ENCODE results near the gene GFER. TPM values are rescaled to one million over a fixed set of nuclear protein-coding genes. Genes with fewer than 3 reads are reported as not detected.
A peak's percentile ranks its signal among the peaks of the same experiment; 100 is the strongest.
"Not testable (repeated sequence)": the region's sequence is repeated elsewhere in the genome, so short reads cannot be mapped to it uniquely, and the experiment has no call there.

The GFER gene
- total RNA-seq, 2 donors from 2014 or later, result 16.2 to 22.1 TPM

DNA sequence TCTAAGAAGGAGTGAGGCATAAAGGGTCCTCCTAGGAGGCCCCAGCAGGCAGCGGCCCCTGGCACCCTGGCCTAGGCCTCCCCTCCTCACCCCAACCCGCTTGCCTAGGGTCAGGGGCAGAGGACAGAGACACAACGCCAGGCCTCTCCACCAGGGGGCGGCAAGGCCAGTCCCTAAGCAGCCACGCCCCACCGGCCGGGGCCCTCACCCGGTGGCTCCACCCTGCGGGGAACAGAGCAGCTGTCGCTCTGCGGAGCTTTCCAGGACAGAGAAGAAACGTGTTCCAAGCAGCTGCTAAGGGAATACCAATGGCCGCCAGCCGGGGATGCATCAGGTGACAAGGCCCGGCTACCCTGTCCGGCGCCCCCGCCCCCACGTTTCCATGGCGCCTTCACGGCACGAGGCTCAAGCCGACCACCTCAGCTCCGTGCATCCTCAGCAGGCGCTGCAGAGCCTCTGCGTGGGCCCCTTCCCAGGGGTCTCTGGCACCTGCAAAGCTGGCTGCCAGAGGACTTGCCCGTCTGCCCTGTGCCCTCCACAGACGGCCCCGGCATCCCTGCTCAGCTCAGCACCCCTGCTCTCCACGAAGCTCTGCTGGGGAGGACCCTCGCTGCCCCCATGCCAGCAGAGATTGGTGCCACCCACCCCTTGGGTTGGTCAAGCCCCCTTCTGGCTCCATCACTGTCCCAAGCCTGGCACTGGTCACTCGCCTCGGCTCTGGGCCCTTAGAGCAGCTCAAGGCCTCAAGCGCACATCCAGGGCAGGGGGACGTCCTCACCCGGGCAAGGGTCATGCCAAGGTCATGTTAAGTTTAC is 20.0 kb downstream of the GFER start:
- H3K27ac Mint-ChIP-seq, result no peak overlapping the region
- H3K4me1 Mint-ChIP-seq, result peaks cover 22% of the 10 kb centered on the region
- DNase-seq (peak; percentile 75 to 89 (median 78)), ATAC-seq (peak; percentile 98)
- no peaks in the 10 kb centered on the region for H3K27me3 Mint-ChIP-seq
- no peaks in the 10 kb centered on the region for H3K9me3 ChIP-seq (ENCODE audit: control insufficient read depth, low read length, poor library complexity, severe bottlenecking)
- no peaks in the 10 kb centered on the region for H3K36me3 Mint-ChIP-seq (ENCODE audit: low read depth)
- H3K4me3 Mint-ChIP-seq, result no peak overlapping the region

DNA sequence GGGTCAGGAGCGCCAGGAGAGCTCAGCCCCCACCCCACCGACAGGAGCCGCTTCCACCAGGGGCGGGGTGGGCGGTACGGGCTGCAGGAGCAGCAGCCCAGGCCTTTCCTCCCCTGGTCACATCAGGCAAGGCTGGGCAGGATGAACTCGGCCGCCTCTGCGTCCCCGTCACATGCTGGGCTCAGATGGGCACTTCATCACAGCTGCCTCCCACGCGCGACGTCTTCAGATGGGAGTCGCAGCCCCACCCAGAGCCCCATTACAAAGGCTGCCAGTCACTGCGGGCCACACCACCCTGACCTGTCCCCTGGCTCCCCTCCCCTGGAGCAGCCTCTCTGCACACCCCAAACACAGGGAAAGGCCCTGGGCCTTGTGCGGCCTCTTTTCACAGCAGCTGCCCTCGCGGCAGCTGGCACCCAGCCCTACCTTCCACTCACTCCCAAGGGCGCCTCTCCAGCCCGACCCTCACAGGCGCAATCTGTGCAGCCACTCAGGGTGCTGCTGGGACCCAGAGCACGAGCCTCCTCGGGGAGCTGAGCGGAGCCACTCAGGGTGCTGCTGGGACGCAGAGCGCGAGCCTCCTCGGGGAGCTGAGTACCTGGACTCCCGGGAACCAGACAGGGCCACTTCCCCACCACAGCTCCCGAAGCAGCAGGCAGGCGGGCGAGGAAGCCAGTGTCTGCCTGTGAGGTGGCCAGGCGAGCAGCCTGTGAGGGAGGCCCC is 21.0 kb downstream of the GFER start:
- Mint-ChIP-seq H3K4me3 (peak overlapping the region; percentile 55), H3K27me3 (no peaks in the 10 kb centered on the region), H3K36me3 (ENCODE audit: low read depth) (no peaks in the 10 kb centered on the region), H3K27ac (no peak overlapping the region), H3K4me1 (peaks cover 22% of the 10 kb centered on the region)
- H3K9me3 ChIP-seq (ENCODE audit: control insufficient read depth, low read length, poor library complexity, severe bottlenecking), result no peaks in the 10 kb centered on the region
- ATAC-seq (no peak), DNase-seq (no peak)

DNA sequence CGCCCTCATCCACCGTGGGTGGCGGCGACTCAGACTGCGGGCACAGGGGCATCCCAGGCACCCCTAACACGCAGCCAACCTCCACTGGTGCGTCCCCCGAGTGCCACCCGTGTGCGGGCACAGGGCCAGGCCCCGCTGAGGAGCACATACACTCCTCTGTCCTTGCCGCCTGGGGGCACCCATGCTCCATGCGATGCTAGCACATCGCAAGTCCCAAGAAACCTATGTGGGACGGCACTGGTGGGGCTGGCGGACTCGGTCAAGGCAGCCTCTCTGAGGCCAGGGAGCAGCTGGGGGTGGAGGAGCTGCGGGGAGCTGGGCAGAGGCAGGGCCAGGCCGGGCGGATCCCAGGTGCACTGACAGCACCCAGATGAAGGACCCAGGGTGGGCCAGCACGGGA is 21.7 kb downstream of the GFER start:
- H3K4me1 Mint-ChIP-seq, result peaks cover 25% of the 10 kb centered on the region
- H3K9me3 ChIP-seq (ENCODE audit: control insufficient read depth, low read length, poor library complexity, severe bottlenecking), result no peaks in the 10 kb centered on the region
- H3K36me3 Mint-ChIP-seq (ENCODE audit: low read depth), result no peaks in the 10 kb centered on the region
- no peak overlapping the region for H3K4me3 Mint-ChIP-seq
- ATAC-seq (no peak), DNase-seq (no peak)
- H3K27me3 Mint-ChIP-seq, result no peaks in the 10 kb centered on the region
- no peak overlapping the region for H3K27ac Mint-ChIP-seq

DNA sequence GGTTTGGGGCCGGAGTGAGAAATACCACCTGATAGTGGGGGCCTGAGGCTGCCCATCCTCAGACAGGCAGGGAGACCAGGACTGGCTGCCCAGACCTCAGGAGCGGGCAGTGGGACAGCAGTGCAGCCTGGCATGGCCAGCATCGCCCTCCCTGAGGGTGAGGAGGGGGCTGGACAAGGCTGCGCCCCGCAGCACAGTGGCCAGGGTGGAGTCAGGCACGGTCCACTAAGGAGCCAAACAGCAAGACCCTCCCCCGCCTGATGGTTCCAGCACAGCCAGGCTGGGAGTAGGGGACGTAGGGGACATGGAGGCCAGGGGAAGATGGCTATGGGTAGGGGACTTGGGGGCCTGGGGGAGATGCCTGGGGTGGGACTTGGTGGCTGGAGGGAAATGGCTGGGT is 22.3 kb downstream of the GFER start:
- Mint-ChIP-seq H3K36me3 (ENCODE audit: low read depth) (no peaks in the 10 kb centered on the region), H3K4me1 (peaks cover 25% of the 10 kb centered on the region), H3K27ac (peak overlapping the region; percentile 83), H3K27me3 (no peaks in the 10 kb centered on the region), H3K4me3 (peak overlapping the region; percentile 67)
- DNase-seq, result no peak
- no peaks in the 10 kb centered on the region for H3K9me3 ChIP-seq (ENCODE audit: control insufficient read depth, low read length, poor library complexity, severe bottlenecking)
- no peak for ATAC-seq

- DNase-seq, result no peak
- no peak for ATAC-seq
- H3K4me3 Mint-ChIP-seq, result peak overlapping the region; percentile 88
- H3K9me3 ChIP-seq (ENCODE audit: control insufficient read depth, low read length, poor library complexity, severe bottlenecking), result no peaks in the 10 kb centered on the region
- peak overlapping the region; percentile 83 for H3K27ac Mint-ChIP-seq
- H3K36me3 Mint-ChIP-seq (ENCODE audit: low read depth), result no peaks in the 10 kb centered on the region
- no peaks in the 10 kb centered on the region for H3K27me3 Mint-ChIP-seq
- H3K4me1 Mint-ChIP-seq, result peaks cover 25% of the 10 kb centered on the region
Measured at GRCh38 chr16:2007081-2007836, 23.3 kb downstream of the GFER start.

GRCh38 chr16:2008009-2008526 is 24.1 kb downstream of the GFER start:
- ATAC-seq (no peak), DNase-seq (no peak)
- Mint-ChIP-seq H3K27ac (peak overlapping the region; percentile 83), H3K4me3 (peak overlapping the region; percentile 88), H3K36me3 (ENCODE audit: low read depth) (no peaks in the 10 kb centered on the region), H3K4me1 (peaks cover 25% of the 10 kb centered on the region), H3K27me3 (no peaks in the 10 kb centered on the region)
- no peaks in the 10 kb centered on the region for H3K9me3 ChIP-seq (ENCODE audit: control insufficient read depth, low read length, poor library complexity, severe bottlenecking)

GRCh38 chr16:2008631-2009163 is 24.7 kb downstream of the GFER start:
- H3K4me1 Mint-ChIP-seq, result peaks cover 25% of the 10 kb centered on the region
- no peaks in the 10 kb centered on the region for H3K9me3 ChIP-seq (ENCODE audit: control insufficient read depth, low read length, poor library complexity, severe bottlenecking)
- DNase-seq, result no peak
- no peaks in the 10 kb centered on the region for H3K36me3 Mint-ChIP-seq (ENCODE audit: low read depth)
- peak overlapping the region; percentile 88 for H3K4me3 Mint-ChIP-seq
- H3K27ac Mint-ChIP-seq, result peak overlapping the region; percentile 83
- ATAC-seq, result no peak
- H3K27me3 Mint-ChIP-seq, result no peaks in the 10 kb centered on the region

DNA sequence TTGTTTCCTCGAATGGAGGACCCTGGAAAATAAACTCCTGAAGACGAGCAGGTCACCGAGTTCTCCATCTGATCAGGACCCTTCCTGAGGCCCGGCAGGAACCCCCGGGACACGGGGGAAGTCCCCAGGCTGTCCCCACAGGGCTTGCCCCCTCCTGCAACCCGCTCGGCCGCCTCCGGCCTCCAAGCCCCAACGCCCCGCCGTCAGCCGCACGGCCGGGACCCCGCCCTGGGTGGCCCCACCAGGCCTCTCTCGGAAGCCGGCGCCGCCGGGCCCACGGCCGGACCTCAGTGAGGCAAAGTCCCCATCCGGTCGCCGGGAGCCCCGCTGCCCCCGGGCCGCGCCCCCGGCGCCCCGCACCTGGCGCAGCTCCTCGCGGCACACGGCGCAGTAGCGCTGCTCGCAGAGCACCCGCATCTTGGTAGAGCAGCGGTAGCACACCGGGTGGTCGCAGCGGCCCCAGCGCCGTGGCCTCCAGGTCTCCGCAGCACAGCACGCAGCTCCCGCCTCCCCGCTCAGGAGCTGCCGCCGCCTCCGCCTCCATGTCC is 25.2 kb downstream of the GFER start:
- no peaks in the 10 kb centered on the region for H3K9me3 ChIP-seq (ENCODE audit: control insufficient read depth, low read length, poor library complexity, severe bottlenecking)
- Mint-ChIP-seq H3K4me3 (peak overlapping the region; percentile 88), H3K4me1 (peaks cover 25% of the 10 kb centered on the region), H3K36me3 (ENCODE audit: low read depth) (no peaks in the 10 kb centered on the region), H3K27me3 (no peaks in the 10 kb centered on the region), H3K27ac (peak overlapping the region; percentile 83)
- DNase-seq (no peak), ATAC-seq (peak; percentile 54)

DNA sequence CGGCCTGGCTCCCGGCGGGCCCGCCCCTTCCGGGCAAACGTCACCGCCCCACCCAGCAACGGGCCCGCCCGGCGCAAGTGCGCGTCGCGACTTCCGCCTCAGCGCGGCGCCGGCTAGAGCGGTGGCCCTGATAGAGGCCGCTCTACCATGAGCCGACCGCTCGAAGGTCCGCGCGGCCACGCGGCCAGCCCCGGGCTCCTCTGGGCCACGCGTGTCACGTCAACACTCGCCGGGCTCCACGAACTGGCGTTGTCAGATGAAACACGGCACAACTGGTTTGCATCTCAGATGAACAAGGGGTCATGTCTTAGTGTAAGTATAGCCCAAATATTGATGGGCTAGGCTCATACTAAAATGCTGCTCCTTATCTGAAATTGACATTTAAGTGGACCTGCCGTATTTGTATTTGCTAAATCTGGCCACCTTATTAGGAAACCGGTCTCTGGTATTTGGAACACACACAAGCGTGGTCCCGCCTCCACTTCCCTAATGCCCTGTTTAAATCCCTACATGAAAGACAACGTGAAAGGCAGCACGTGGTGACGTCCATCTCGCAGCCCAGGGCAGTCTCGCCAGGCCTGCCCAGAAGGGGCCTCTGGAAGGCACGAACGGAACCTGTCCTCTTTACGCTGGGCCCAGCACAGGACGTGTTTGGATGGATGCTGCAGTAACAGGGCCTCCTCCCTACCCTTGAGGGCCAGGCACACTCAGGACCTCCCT is 26.0 kb downstream of the GFER start, which contains the start of gene ZNF598:
ZNF598 (minus strand) TSS at position 31 of the 720 bp plus-strand sequence.
- DNase-seq, result peak; percentile 72 to 79 (median 72)
- peak within 1 kb of the TSS; percentile 88 for H3K4me3 Mint-ChIP-seq
- H3K9me3 ChIP-seq (ENCODE audit: control insufficient read depth, low read length, poor library complexity, severe bottlenecking), result no peaks in the 10 kb centered on the region
- H3K27ac Mint-ChIP-seq, result peak within 1 kb of the TSS; percentile 91
- no peaks in the 10 kb centered on the region for H3K36me3 Mint-ChIP-seq (ENCODE audit: low read depth)
- peak; percentile 96 for ATAC-seq
- no peaks in the 10 kb centered on the region for H3K27me3 Mint-ChIP-seq
- peaks cover 23% of the 10 kb centered on the region for H3K4me1 Mint-ChIP-seq

GRCh38 chr16:2011726-2012125 is 27.7 kb downstream of the GFER start:
- not testable (repeated sequence) for DNase-seq; H3K4me3 Mint-ChIP-seq; ATAC-seq; H3K36me3 Mint-ChIP-seq (ENCODE audit: low read depth); H3K27me3 Mint-ChIP-seq; H3K9me3 ChIP-seq (ENCODE audit: control insufficient read depth, low read length, poor library complexity, severe bottlenecking); H3K27ac Mint-ChIP-seq
- peaks cover 19% of the 10 kb centered on the region for H3K4me1 Mint-ChIP-seq

GRCh38 chr16:2013527-2013926 is 29.5 kb downstream of the GFER start:
- Mint-ChIP-seq H3K4me3 (no peak overlapping the region), H3K36me3 (ENCODE audit: low read depth) (no peaks in the 10 kb centered on the region), H3K27me3 (peaks cover under 1% of the 10 kb centered on the region), H3K27ac (no peak overlapping the region), H3K4me1 (peaks cover 7% of the 10 kb centered on the region)
- DNase-seq, result no peak
- H3K9me3 ChIP-seq (ENCODE audit: control insufficient read depth, low read length, poor library complexity, severe bottlenecking), result no peaks in the 10 kb centered on the region
- no peak for ATAC-seq

Measured in T-helper 17 cell (primary cell).